HCT116 (cell line): ENCODE data around the gene C19orf38. TPM values are rescaled to one million over a fixed set of nuclear protein-coding genes. Genes with fewer than 3 reads are reported as not detected.

Source experiments
- ATAC-seq: fragments of 200-7000 bp; cut with Tn5 transposase; 2 replicates; pipeline ENCODE4 v1.9.1; 2020; ENCODE audit warnings: mild to moderate bottlenecking, moderate library complexity
- BruUV-seq: library from RNA; stranded (reverse); fragments of 400-500 nt; replicated peaks from 2 replicates; lab custom pipeline; 2021; lab: Mats Ljungman, UMichigan
- CTCF ChIA-PET: fragments of 300-600 bp; sonication (Branson Sonifier 250); formaldehyde crosslinking; loops from one replicate; lab custom pipeline; 2021; ENCODE audit warnings: antibody characterized with exemption; lab: Charles Lee
- POLR2A ChIA-PET: fragments of 300-600, 350-600 bp; sonication (Branson Sonifier 250); formaldehyde crosslinking; loops from one replicate; lab custom pipeline; 2021; ENCODE audit warnings: antibody characterized with exemption; lab: Charles Lee
- RAD21 ChIA-PET, 2 experiments: fragments of 300-600 bp; sonication (Branson Sonifier 250); formaldehyde crosslinking; loops; one replicate each; lab custom pipeline; 2023; ENCODE audit warnings: low total read pairs in 2 of 2; ENCODE audit not compliant: uncharacterized antibody in 2 of 2, unreplicated experiment in 2 of 2, low non-redundant PET in 1 of 2; lab: Charles Lee
- DNase-seq: peaks from one replicate; pipeline ENCODE4 v3.0.0-alpha.2; 2010; ENCODE audit warnings: low read depth, low spot score
- H2AFZ ChIP-seq: fragments of 200-600 bp; shearing (Covaris generic), sonication (generic); 2 replicates; pipeline ENCODE4 v1.6.1; 2017; ENCODE audit warnings: low read depth, mixed run types, mixed read lengths, antibody characterized with exemption, low read length; ENCODE audit not compliant: poor library complexity, severe bottlenecking
- H3K27ac ChIP-seq: 2 replicates; pipeline ENCODE4 v1.5.1; 2012; ENCODE audit warnings: low read depth, low read length
- H3K27me3 ChIP-seq: fragments of 200-600 bp; sonication (generic); 2 replicates; pipeline ENCODE4 v1.6.1; 2016; ENCODE audit warnings: mixed run types, low read length, mixed read lengths; ENCODE audit not compliant: insufficient read depth
- H3K36me3 ChIP-seq, 2 experiments: fragments of 200-500 bp in 1 of 2; fragments of 200-600 bp in 1 of 2; sonication (Bioruptor generic) in 1 of 2; sonication (generic) in 1 of 2; 2 replicates each; pipeline versions ENCODE4 v1.5.1 to v1.6.1; 2014 to 2016; ENCODE audit warnings: low read length in 2 of 2, inconsistent platforms in 1 of 2, mixed read lengths in 1 of 2, mixed run types in 1 of 2; ENCODE audit not compliant: insufficient read depth in 2 of 2, control insufficient read depth in 1 of 2
- H3K4me1 ChIP-seq, 2 experiments: fragments of 200-600 bp in 1 of 2; sonication (generic) in 1 of 2; 2 replicates each; pipeline versions ENCODE4 v1.5.1 to v1.6.1; 2012 to 2017; ENCODE audit warnings: low read length in 2 of 2, inconsistent platforms in 1 of 2, mild to moderate bottlenecking in 1 of 2, mixed read lengths in 1 of 2, mixed run types in 1 of 2, moderate library complexity in 1 of 2; ENCODE audit not compliant: insufficient read depth in 2 of 2, control insufficient read depth in 1 of 2
- H3K4me2 ChIP-seq: fragments of 200-600 bp; sonication (generic); 2 replicates; pipeline ENCODE4 v1.6.1; 2017; ENCODE audit warnings: mixed run types, low read length, mixed read lengths
- H3K4me3 ChIP-seq, 2 experiments: fragments of 200-600 bp in 1 of 2; sonication (generic) in 1 of 2; replicated peaks in 1 of 2; 2 replicates each; pipeline ENCODE4 v1.5.1; 2011 to 2016; ENCODE audit warnings: low read length in 2 of 2, control low read depth in 1 of 2, low read depth in 1 of 2, mild to moderate bottlenecking in 1 of 2, mixed read lengths in 1 of 2, mixed run types in 1 of 2
- H3K79me2 ChIP-seq: fragments of 200-600 bp; sonication (generic); 2 replicates; pipeline ENCODE4 v1.6.1; 2017; ENCODE audit warnings: mild to moderate bottlenecking, mixed run types, low read length, moderate library complexity, mixed read lengths; ENCODE audit not compliant: insufficient read depth
- H3K9ac ChIP-seq: fragments of 200-600 bp; sonication (generic); 2 replicates; pipeline ENCODE4 v1.6.1; 2016; ENCODE audit warnings: low read length, mixed read lengths
- H3K9me2 ChIP-seq: fragments of 200-600 bp; sonication (generic), shearing (Covaris generic); 2 replicates; pipeline ENCODE4 v1.6.1; 2017; ENCODE audit warnings: mixed run types, mild to moderate bottlenecking, moderate library complexity; ENCODE audit not compliant: insufficient read depth
- H3K9me3 ChIP-seq, 2 experiments: fragments of 200-500 bp in 1 of 2; fragments of 200-600 bp in 1 of 2; sonication (Bioruptor generic) in 1 of 2; sonication (generic) in 1 of 2; 2 replicates each; pipeline ENCODE4 v1.6.1; 2014 to 2017; ENCODE audit warnings: low read length in 2 of 2, mixed read lengths in 2 of 2, inconsistent platforms in 1 of 2, low read depth in 1 of 2, mild to moderate bottlenecking in 1 of 2, mixed run types in 1 of 2, moderate library complexity in 1 of 2; ENCODE audit not compliant: control insufficient read depth in 1 of 2, insufficient read depth in 1 of 2
- H4K20me1 ChIP-seq: fragments of 200-600 bp; sonication (generic), shearing (Covaris generic); 2 replicates; pipeline ENCODE4 v1.6.1; 2017; ENCODE audit warnings: mixed run types, mild to moderate bottlenecking, moderate library complexity; ENCODE audit not compliant: insufficient read depth
- CEBPB ChIP-seq: IDR thresholded peaks from 2 replicates; pipeline ENCODE4 v1.6.1; 2012; ENCODE audit warnings: low read depth
- CTCF ChIP-seq, 3 experiments: fragments of 200-600 bp in 1 of 3; sonication (generic) in 1 of 3; IDR thresholded peaks in 2 of 3; conservative IDR thresholded peaks in 1 of 3; 2 replicates each; pipeline ENCODE4 v1.5.1; 2012 to 2017; ENCODE audit warnings: low read depth in 2 of 3, low read length in 2 of 3, antibody characterized with exemption in 1 of 3, borderline replicate concordance in 1 of 3, control low read depth in 1 of 3, mild to moderate bottlenecking in 1 of 3, mixed read lengths in 1 of 3, mixed run types in 1 of 3, moderate library complexity in 1 of 3; ENCODE audit not compliant: insufficient read depth in 1 of 3
- EZH2 ChIP-seq: fragments of 200-600 bp; sonication (generic); IDR thresholded peaks from 2 replicates; pipeline ENCODE4 v1.6.1; 2017; ENCODE audit warnings: antibody characterized with exemption, mixed run types
- EZH2phosphoT487 ChIP-seq: fragments of 200-600 bp; IDR thresholded peaks from 2 replicates; pipeline ENCODE4 v1.6.1; 2018; ENCODE audit warnings: antibody characterized with exemption, borderline replicate concordance
- POLR2A ChIP-seq: IDR thresholded peaks from 2 replicates; pipeline ENCODE4 v1.7.0; 2011; ENCODE audit warnings: borderline replicate concordance; ENCODE audit not compliant: insufficient read depth, insufficient read length; ENCODE audit errors: extremely low read depth
- RAD21 ChIP-seq: IDR thresholded peaks from 2 replicates; pipeline ENCODE4 v1.6.1; 2012; ENCODE audit warnings: low read depth, mild to moderate bottlenecking
- SIN3A ChIP-seq: IDR thresholded peaks from 2 replicates; pipeline ENCODE4 v1.6.1; 2012; ENCODE audit warnings: low read depth
- SRF ChIP-seq: IDR thresholded peaks from 2 replicates; pipeline ENCODE4 v1.6.1; 2012; ENCODE audit warnings: low read depth
- YY1 ChIP-seq: IDR thresholded peaks from 2 replicates; pipeline ENCODE4 v1.6.1; 2011; ENCODE audit warnings: low read length, low read depth, moderate library complexity, mild to moderate bottlenecking; ENCODE audit not compliant: insufficient replicate concordance; ENCODE audit errors: extremely low read depth
- ZFX ChIP-seq: fragments of 450-650 bp; IDR thresholded peaks from 2 replicates; pipeline ENCODE4 v1.6.1; 2017
- intact Hi-C: fragments of 100-400 bp; cut with micrococcal nuclease; formaldehyde crosslinking; loops from 2 replicates; pipeline ENCODE4 v1.10.0; 2022
- total RNA-seq: library from RNA; stranded (reverse); gene quantifications from one replicate; pipeline ENCODE4 v1.2.1, GENCODE V29; 2021; ENCODE audit not compliant: unreplicated experiment

C19orf38 gene
- total RNA-seq, 1 experiment from 2014 or later, result 0.74 TPM

- POLR2A ChIA-PET, result no interaction called here
- no peak for DNase-seq
- H2AFZ ChIP-seq, result no peak overlapping the region
- H3K27ac ChIP-seq, result no peak overlapping the region; the same call in 1 of the 2 replicates
- no peak overlapping the region for H3K9ac ChIP-seq
- no peaks in the 10 kb centered on the region for H3K9me3 ChIP-seq
- H3K27me3 ChIP-seq, result no peaks in the 10 kb centered on the region
- intact Hi-C loops, result no loop called here
- CTCF ChIA-PET, result no interaction called here
- H3K4me3 ChIP-seq, result no peak overlapping the region
- no peak overlapping the region for H3K4me2 ChIP-seq
- no peaks in the 10 kb centered on the region for H4K20me1 ChIP-seq
- H3K9me2 ChIP-seq, result no peaks in the 10 kb centered on the region
- ATAC-seq, result no peak
- RAD21 ChIA-PET, result no interaction called here
- H3K36me3 ChIP-seq, result no peaks in the 10 kb centered on the region
- no peak for TF ChIP-seq CTCF (IDR thresholded peaks at IDR 0.05 in 2 of 3, conservative IDR thresholded peaks at IDR 0.05 in 1 of 3; ENCODE audit: borderline replicate concordance in 1 of 3, insufficient read depth in 1 of 3, low read depth in 2 of 3, low read length in 2 of 3)
- TF ChIP-seq POLR2A, result no peak
- TF ChIP-seq SIN3A, result no peak
- TF ChIP-seq RAD21, result no peak
- TF ChIP-seq, all 23 proteins: peak for 0
- peaks cover 13 to 31% of the 10 kb centered on the region in 2 experiments for H3K4me1 ChIP-seq
- BruUV-seq, result no TSS peak
- H3K79me2 ChIP-seq, result peaks cover 91% of the 10 kb centered on the region
Measured at GRCh38 chr19:10896851-10897526, 48.8 kb downstream of the C19orf38 start.

GRCh38 chr19:10898633-10899032 lies 50.4 kb downstream of the C19orf38 start:
- no peak for ATAC-seq
- H3K9me3 ChIP-seq, result no peaks in the 10 kb centered on the region
- TF ChIP-seq EZH2phosphoT487, result no peak
- TF ChIP-seq SRF, result no peak
- TF ChIP-seq CEBPB, result no peak
- no peak for TF ChIP-seq EZH2
- no peak for TF ChIP-seq ZFX
- TF ChIP-seq YY1, result no peak
- H3K4me3 ChIP-seq, result no peak overlapping the region
- no peak for DNase-seq
- RAD21 ChIA-PET, result no interaction called here
- no peaks in the 10 kb centered on the region for H3K9me2 ChIP-seq
- H3K79me2 ChIP-seq, result peaks cover 85% of the 10 kb centered on the region
- peak overlapping the region; percentile 56 for H3K27ac ChIP-seq
- POLR2A ChIA-PET, result interaction anchor here (0.7 kb wide), 1 partner anchor 11 kb away, joined by 3 read pairs; no protein-coding TSS in a partner anchor
- H4K20me1 ChIP-seq, result no peaks in the 10 kb centered on the region
- no peak overlapping the region for H3K9ac ChIP-seq
- H3K27me3 ChIP-seq, result no peaks in the 10 kb centered on the region
- no TSS peak for BruUV-seq
- H2AFZ ChIP-seq, result no peak overlapping the region
- CTCF ChIA-PET, result interaction anchor here (0.5 to 0.6 kb wide), 2 partner anchors 28 to 380 kb away, joined by 3 read pairs; no protein-coding TSS in a partner anchor
- peaks cover 13 to 45% of the 10 kb centered on the region in 2 experiments for H3K4me1 ChIP-seq
- no peak overlapping the region for H3K4me2 ChIP-seq
- no peaks in the 10 kb centered on the region for H3K36me3 ChIP-seq
- intact Hi-C loops, result no loop called here
